ENCODE data around the gene CD69. TPM values are rescaled to one million over a fixed set of nuclear protein-coding genes. Genes with fewer than 3 reads are reported as not detected.

CD69 gene
- total and polyA plus RNA-seq, 9 donors = 0.63 to 7.8 (median 2.3) TPM

DNA sequence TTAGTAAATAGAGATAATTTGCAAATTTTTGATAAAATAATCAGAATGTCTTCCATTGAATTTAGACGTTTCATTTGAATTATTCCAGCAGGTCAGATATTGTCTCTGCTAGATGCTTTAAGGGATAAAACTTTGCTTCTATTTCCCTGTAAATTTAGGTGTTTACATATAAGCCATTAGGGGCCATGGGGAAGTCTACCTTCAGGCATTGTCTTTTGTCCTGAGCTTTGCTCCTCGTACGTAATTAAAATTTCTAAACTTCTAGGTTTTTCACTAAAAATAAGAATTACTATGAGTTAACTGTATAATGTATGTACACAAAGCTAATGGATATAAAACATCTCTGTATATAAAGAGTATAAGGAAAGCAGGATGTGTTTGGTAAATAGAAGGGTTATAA, 24.1 kb upstream of the CD69 start:
- H3K9me3 ChIP-seq = no peaks in the 10 kb centered on the region
- intact Hi-C loops (cut with DNase I) = no loop called here
- H3K4me1 ChIP-seq (ENCODE audit: insufficient read depth) = no peaks in the 10 kb centered on the region
- no peaks in the 10 kb centered on the region for H3K27me3 ChIP-seq
- H3K36me3 ChIP-seq = no peaks in the 10 kb centered on the region
- TF ChIP-seq, protein P1, sequence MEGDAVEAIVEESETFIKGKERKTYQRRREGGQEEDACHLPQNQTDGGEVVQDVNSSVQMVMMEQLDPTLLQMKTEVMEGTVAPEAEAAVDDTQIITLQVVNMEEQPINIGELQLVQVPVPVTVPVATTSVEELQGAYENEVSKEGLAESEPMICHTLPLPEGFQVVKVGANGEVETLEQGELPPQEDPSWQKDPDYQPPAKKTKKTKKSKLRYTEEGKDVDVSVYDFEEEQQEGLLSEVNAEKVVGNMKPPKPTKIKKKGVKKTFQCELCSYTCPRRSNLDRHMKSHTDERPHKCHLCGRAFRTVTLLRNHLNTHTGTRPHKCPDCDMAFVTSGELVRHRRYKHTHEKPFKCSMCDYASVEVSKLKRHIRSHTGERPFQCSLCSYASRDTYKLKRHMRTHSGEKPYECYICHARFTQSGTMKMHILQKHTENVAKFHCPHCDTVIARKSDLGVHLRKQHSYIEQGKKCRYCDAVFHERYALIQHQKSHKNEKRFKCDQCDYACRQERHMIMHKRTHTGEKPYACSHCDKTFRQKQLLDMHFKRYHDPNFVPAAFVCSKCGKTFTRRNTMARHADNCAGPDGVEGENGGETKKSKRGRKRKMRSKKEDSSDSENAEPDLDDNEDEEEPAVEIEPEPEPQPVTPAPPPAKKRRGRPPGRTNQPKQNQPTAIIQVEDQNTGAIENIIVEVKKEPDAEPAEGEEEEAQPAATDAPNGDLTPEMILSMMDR (IDR thresholded peaks at IDR 0.05) = no peak
- TF ChIP-seq POLR2A (IDR thresholded peaks at IDR 0.05) = no peak
- TF ChIP-seq EP300 (IDR thresholded peaks at IDR 0.05) = no peak
- WGBS, 3 donors = 59 to 82% (median 70%) methylated on average over 3 of the region's 3 CpGs
- no peak for DNase-seq
- H3K4me3 ChIP-seq = no peak overlapping the region
- no peak overlapping the region for H3K27ac ChIP-seq

DNA sequence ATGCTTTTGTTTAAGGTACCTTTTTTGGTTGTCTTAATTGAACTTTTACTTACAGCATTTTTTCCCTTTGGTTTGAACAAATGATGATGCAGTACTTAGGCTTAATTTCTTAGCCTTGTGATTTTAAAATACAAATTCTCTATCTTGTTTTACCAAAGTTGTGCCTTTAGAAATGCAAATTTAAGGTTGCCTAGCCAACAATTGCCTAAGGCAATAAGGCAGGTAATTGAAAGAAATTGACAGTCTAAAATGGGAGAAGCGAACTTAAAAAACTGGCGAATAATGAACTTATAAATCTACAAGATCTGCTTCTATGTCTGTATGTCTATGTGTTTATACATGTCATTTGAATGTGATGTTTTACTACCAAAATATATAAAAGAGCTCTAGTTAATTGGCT, 23.6 kb upstream of the CD69 start:
- Histone ChIP-seq H3K36me3 (no peaks in the 10 kb centered on the region), H3K27ac (no peak overlapping the region), H3K4me3 (no peak overlapping the region), H3K9me3 (no peaks in the 10 kb centered on the region), H3K27me3 (no peaks in the 10 kb centered on the region), H3K4me1 (ENCODE audit: insufficient read depth) (no peaks in the 10 kb centered on the region)
- no peak for TF ChIP-seq POLR2A (IDR thresholded peaks at IDR 0.05)
- TF ChIP-seq, protein P1 (IDR thresholded peaks at IDR 0.05) = no peak
- TF ChIP-seq EP300 (IDR thresholded peaks at IDR 0.05) = no peak
- no peak for DNase-seq
- intact Hi-C loops (cut with DNase I) = no loop called here
- 93 to 97% (median 96%) methylated on average over 2 of the region's 2 CpGs for WGBS, 3 donors

- 69 to 73% (median 70%) methylated on average over 7 of the region's 7 CpGs for WGBS, 3 donors
- DNase-seq = no peak
- H3K27me3 ChIP-seq = no peaks in the 10 kb centered on the region
- no peak overlapping the region for H3K27ac ChIP-seq
- H3K4me1 ChIP-seq (ENCODE audit: insufficient read depth) = no peaks in the 10 kb centered on the region
- no peaks in the 10 kb centered on the region for H3K36me3 ChIP-seq
- intact Hi-C loops (cut with DNase I) = no loop called here
- H3K4me3 ChIP-seq = no peak overlapping the region
- H3K9me3 ChIP-seq = no peaks in the 10 kb centered on the region
- TF ChIP-seq POLR2A (IDR thresholded peaks at IDR 0.05) = no peak
- no peak for TF ChIP-seq EP300 (IDR thresholded peaks at IDR 0.05)
- TF ChIP-seq, protein P1 (IDR thresholded peaks at IDR 0.05) = no peak
Observed at GRCh38 chr12:9782547-9783382, 22.1 kb upstream of the CD69 start.

- Histone ChIP-seq H3K4me3 (no peak overlapping the region), H3K27ac (no peak overlapping the region), H3K9me3 (no peaks in the 10 kb centered on the region), H3K36me3 (no peaks in the 10 kb centered on the region), H3K4me1 (ENCODE audit: insufficient read depth) (no peaks in the 10 kb centered on the region), H3K27me3 (no peaks in the 10 kb centered on the region)
- 61 to 68% (median 67%) methylated on average over 2 of the region's 2 CpGs for WGBS, 3 donors
- no peak for DNase-seq
- intact Hi-C loops (cut with DNase I) = no loop called here
- TF ChIP-seq, protein P1 (IDR thresholded peaks at IDR 0.05) = no peak
- TF ChIP-seq POLR2A (IDR thresholded peaks at IDR 0.05) (no peak), EP300 (IDR thresholded peaks at IDR 0.05) (no peak)
Observed at GRCh38 chr12:9781360-9781759, 20.7 kb upstream of the CD69 start.
